ENCODE results near the gene GDNF.
"Not testable (repeated sequence)": the region's sequence is repeated elsewhere in the genome, so short reads cannot be mapped to it uniquely, and the experiment has no call there.

The GDNF gene

DNA sequence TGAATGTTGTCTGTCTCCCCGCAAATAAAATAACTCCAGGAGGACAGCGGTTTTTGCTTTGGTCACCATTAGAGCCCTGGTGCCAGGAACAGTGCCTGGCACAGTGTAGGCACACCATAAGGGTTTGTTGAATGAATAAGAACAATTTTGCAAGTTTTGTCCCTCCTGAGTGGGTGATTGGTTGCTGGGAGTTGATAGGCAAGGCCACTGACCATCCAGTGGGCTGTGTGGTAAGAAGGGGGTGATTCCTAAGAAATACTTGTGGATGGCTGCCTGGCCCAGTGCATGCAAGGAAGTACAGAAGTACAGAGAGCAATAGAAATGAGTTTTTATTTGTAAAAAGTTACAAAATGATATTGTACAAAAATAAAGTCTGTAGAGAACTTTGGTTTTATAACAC lies 27.5 kb downstream of the GDNF start:
- no peak for DNase-seq

DNA sequence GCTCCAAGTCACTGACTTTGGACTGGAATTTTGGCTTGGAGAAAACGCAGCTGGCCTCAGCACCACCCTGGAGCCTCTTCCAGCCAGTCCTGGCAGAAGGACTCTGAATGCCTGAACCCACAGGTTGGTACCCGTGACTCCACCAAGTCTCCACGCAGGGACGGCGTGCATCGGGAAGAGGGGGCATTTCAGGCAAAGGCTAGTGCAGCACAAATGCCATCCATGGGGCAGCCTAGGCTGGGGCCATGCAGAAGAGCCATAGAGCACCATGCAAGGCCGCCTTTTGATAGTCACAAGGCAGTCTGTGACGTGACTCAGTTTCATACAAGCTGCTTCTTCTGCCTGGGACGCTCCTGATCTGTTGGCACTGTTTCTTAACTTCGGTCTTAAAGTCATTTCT lies 28.0 kb downstream of the GDNF start:
- DNase-seq, result no peak

DNA sequence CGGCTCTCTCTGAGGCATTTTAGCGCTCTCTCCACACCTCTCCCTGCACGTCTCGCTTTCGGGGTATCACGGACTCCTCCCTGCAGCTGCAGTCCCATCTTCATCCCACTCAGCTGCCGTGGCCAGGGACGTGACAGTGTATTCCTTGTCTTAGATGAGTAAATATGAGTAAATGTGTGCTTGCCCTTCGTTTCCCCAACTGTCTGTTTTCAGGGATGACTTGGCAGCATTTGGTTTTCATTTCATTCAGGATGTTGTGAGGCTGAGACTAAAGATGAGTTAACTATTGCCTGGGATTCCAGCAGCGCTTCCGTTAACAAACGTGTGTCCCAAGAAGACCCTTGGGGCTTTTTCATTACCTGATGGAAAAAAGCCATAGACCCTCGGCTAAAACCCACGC lies 29.5 kb downstream of the GDNF start:
- no peak for DNase-seq

DNA sequence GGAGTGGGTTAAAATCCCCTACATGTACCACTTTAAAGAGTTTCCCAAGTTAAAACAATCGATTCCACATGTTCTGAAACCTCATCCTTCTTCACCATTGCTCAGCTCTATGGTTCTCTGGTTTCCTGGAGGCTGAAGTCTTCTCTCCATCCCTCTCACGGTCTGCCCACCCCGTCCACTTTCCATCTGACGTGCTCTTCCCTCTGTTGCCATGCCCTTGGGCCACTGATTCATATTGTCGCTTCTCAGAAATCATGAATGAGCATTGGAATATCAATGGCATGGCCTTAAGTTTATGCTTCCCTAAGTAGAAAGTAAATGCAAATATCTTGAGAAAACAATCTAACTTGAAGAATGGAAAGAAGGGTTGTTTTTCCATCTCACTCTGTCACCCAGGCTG lies 30.9 kb downstream of the GDNF start:
- DNase-seq, result no peak

DNA sequence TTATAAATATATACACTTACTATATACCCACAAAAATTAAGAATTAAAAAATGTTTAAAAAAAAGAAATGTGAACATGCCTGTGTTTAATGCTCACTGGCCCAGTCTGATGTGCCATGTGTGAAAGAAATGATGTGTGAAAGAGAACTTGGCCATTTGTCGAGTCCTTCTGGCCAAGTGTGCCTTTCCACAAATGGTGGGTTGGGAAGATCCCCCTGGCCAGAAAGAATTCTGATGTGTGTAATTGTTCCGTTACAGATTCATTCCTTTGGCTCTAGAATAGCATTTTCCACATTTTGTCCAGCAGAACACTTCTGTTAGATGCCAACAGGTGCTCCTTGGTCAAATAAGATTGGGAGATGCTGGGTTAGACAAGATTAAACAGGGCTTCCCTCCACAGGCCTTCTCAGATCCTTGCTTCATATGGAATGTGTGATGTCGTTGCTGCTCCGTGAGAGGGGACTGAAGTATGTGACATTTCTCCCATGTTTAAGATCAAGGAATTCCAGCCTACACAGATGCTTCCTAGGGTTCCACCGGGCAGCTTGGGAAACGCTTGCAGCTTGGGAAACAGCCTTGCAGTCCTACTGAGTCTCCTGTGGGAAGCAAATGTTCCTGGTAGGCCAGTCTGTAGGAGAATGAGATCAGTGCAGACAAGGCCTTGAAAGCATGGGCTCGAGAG lies 32.1 kb downstream of the GDNF start:
- DNase-seq, result no peak

DNA sequence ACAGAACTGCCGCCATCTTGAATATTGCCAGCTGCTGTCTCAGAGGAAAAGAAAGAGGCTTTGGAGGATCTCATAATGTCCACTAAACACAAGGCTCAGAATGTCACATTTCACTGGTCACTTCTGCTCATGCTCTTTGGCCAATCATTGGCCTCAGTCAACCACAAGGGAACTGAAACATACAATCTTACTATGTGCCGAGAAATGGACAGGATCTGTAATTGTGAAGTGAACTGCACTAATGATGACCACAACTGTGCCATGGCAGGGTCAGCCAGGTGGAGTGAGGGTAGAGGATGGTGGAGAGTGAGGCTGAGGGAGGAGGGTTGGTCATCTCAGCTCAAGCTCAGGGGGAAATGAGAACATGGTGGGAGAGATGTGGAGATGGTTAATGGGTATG lies 32.8 kb downstream of the GDNF start:
- DNase-seq, result no peak

DNA sequence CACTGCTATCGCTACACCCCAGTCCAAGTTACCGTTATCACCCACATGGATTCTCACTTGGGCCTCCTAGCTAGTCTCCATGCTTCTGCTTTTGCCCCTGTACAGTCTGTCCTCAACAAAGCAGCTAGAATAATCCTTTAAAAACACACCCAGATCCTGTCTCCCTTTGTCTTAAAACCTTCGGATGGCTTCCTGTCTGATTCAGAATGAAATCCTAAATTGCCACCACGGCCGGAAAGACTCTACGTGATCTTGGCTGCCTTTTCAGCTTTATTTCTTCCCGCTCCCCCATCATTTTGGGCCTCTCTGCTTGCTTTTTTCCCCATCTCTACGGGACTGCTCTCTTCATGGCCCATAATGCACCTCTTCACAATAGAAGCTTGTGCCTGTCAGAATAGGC lies 33.4 kb downstream of the GDNF start:
- DNase-seq, result no peak

DNA sequence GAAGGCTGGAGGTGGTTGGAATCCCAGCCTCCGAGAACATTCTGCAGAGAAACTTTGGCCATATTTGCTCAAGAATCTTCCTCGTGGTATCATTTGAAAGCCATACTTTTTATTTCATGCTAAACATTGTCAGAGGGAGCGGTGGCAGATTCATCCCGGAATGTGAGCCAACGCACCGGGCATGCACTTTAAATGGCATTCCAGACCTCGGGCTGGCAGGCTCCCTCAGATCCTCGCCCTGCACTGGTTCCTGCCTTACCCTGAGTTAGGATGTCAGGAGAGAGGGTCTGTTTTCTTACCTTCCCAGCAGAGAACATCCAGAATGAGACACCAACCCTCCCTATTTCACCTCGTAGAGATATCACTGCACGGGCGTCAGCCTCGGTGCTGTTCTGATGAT lies 33.8 kb downstream of the GDNF start:
- DNase-seq, result no peak

DNA sequence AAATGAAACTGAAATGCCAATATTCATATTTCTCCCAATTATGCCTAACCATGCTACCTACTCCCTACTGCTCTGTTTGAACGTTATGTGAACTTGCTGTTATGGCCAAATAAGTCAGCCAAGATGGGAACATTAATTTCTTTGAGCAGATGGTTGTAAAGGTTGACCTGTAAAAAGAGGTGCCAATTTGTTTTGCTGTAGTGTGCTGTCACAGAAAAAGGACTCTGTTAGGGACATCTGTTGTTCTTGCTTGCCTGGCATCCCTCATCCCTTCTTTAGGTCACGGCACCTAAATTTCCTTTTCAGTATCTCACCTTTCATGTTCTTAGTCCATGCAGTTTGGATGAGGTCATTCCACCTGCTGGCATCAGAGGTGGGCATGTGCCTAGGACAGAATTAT lies 35.4 kb downstream of the GDNF start:
- no peak for DNase-seq

DNA sequence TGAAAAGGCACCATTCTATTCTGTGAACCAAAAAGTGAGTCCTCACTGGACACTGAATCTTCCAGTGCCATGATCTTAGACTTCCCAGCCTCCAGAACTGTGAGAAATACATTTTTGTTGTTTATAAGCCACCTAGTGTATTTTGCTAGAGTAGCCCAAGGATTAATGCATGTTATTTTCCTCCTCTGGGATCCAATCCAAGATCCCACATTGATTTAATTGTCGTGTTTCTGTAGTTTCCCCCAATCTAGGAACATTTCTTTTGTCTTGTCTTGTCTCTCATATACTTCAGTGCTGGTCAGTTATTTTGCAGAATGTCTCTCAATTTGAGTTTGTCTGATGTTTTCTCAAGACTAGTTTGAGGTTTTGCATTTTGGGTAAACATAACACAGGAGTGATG lies 36.4 kb downstream of the GDNF start:
- no peak for DNase-seq

DNA sequence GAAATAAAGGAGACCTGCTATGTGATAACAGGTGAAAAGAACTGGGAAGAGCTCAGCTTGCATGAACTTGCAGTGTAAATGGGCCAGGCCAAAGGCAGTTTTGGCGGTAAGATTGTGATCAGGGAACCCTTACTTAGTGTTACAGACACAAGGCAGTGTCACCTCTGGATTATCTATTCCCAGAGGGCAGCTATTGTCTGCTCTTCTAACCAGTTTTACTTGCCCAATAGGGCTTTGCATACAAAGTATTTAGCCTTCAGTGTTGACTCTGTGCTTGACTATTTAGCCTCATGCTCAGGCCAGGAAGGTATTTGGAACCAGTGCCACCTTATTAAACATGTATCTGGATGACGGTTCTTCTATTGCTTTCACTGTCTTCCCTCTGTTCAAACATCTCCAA lies 38.3 kb downstream of the GDNF start:
- DNase-seq, result no peak

DNA sequence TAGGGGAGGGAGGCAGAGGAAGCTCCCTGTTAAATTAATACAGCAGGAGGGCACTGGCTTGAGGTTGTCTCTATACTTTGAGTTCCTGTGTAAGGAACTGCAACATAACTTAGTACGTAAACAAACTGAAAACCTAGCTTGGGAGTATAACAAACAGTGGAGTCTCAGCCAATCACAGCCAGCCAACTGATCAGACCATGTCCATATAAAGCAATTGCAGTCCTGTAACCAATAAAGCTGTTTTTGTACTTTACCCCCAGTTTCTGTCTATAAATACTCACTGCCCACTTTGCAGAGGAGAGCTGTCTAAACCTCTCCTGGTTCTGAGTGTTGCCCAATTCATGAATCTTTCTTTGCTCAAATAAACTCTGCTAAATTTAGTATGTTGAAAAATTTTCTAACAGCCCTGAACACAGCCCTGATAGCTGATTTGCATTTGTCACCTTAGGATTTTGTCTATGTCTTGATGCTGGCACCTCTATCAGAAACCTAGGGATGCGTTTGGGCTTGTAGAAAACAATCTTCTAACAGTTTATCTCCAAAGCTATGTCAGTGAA lies 39.9 kb downstream of the GDNF start:
- DNase-seq, result no peak

DNA sequence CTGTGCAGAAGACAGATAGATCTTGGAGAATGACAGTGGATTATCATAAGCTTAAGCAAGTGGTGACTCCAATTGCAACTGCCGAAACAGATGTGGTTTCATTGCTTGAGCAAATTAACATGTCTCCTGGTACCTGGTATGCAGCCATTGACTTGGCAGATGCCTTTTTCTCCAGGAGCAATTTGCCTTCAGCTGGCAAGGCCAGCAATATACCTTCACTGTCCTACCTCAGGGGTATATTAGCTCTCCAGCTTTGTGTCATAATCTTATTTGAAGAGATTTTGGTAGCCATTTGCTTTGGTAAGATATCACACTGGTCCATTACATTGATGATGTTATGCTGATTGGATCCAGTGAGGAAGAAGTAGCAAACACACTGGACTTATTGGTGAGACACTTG lies 43.4 kb downstream of the GDNF start:
- not testable (repeated sequence) for DNase-seq

DNA sequence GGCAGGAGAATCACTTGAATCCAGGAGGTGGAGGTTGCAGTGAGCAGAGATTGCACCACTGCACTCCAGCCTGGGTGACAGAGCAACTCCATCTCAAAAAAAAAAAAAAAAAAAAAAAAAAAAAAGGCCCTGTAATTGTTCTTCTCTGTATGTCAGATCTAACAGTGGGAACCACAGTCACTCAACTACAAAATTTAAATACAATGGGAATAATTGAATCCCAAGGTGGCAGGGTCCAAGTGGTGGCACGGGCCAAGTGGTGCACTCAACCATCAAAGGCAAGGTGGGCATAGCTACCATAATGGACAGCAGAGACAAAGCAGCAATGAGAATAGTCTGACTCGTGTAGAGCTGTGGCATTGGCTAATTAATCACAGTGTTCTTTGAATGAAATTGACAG lies 44.5 kb downstream of the GDNF start:
- not testable (repeated sequence) for DNase-seq

DNA sequence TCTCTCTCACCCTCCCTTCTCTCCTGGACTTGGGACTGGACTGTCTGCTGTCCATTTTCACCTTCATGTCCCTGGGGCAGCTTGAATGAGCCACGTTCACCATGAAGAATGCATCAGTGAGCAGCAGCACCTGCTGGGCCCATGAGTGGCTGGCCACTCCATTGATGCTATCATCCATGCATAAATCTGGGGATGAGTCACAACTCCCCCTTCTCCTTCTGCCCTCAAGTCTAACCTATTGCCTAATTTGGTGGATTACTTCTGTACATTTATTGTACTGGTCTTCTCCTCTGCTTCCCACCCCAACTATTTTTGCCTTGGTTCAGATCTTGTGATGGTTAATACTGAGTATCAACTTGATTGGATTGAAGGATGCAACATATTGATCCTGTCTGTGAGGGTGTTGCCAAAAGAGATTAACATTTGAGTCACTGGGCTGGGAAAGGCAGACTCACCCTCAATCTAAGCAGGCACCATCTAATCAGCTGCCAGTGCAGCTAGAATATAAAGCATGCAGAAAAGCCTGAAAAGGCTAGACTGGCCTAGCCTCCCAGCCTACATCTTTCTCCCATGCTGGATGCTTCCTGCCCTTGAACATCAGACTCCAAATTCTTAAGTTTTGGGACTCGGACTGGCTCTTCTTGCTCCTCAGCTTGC lies 46.7 kb downstream of the GDNF start:
- DNase-seq, result no peak

DNA sequence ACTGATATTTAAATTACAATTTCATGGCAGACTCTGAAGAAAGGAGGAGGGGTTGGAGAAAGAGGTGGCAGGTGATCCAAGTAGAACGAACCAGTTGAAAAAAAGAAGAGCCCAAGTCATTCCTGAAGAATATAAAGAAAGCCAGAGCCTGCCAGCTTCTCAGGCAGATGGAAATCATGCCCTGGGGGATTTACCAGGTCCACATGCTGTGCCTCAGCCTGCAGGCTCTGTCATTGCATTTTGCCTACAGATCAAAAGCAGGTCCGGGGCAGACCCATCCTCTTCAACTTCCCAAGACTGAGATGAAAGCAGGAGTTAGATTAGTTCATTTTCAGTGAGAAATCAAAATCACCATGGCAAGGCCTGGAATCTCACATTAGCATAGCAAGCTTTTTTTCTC lies 48.5 kb downstream of the GDNF start:
- DNase-seq, result no peak

DNA sequence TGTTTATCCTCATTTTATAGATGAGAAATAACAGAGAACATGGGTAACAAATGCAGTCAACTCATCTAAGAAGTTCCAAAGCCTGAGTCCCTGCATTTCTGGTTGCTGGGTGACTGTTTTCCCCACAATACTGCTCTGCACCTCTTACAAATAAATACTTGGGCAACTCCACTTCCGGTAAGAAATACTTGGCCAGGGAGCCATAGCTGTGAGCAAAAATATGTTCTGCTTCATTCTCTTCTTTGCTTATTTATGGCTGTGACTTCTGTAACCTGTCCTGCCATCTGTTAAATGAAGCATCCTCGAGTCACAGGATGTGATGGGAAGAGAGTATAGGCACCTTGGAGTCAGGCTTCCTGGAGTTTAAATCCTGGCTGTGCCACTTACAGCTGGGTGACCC lies 49.9 kb downstream of the GDNF start:
- no peak for DNase-seq

DNA sequence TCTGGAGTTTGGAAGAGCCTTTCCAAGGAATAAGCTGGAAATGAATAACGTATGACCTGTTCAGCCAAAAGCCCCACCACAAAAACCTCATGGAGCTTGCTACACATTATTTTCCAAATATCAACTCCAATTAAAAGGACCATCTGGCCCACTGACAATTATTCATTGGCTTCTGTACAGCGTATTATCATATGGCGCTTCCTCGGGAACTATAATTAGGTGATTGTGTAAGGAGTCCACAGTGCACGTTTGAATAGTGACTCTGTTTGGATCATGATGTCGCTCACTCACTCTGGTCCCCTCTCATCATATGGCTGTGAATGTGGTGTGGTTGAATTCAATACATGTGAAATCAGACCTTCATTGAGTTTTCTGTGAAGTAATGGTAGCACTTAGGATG lies 52.1 kb downstream of the GDNF start:
- no peak for DNase-seq

DNA sequence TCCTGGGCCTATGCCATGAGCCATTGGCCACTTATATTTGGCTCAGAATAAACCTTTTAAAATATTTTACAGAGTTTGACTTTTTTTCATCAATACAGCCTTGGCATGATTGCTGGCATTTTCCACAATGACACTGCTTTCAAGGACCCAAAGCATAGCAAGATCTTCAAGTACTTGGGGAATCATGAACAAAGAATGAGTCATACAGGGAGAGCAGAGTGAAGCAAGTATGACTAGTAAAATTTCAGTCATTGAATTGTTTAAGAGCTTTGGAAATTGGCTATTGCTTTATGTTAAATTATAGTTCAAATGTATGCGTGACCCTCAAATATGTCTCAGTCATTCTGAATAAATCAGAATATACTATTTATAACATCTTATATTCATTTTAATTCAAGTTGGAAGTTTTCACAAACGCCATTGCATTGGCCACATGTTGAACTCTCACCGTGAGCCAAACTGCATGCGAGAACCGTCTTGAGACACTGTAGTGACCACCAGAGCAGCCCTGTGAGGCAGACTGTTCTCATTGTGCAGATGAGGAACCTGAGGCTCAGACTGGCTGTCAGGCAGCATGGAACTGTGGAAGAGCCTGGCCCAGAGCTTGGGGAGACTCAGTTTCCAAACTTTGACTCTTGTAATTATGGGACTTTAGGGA lies 52.9 kb downstream of the GDNF start:
- DNase-seq, result no peak

DNA sequence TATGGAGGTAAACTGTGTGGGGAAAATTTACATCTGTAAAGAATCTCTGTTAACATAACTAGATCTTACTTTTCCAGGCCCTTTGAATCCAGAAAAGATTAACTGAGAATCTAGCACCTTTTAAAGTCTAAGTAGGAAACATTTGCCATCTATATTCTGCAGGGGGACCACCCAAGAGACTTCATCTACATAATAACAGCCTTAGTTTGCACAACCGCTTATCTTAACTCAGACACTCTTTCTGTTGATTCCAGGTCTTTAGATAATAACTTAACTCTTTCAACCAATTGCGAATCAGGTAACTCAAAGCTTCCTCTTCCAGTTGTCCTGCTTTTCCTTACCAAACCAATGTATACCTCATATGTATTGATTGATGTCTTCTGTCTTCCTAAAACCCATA lies 53.4 kb downstream of the GDNF start:
- DNase-seq, result no peak

DNA sequence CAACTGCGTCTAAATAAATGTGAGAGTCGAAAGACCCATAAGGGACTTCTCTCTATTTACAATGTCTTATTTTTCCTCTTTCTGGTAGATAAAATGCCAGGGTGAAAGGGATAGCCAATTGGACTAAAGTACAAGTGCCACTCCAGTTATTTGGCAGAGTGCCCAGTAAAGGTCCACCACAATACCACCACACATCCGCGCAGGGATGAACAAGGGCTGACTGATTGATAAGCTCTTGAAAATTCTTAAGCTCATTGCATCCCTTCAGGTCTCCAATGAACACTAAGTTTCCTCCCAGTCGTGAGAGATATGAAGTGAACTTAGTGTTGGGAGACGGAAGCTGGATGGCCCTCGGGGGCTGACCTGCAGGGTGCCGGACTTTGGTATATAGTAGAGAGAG lies 58.4 kb downstream of the GDNF start:
- not testable (repeated sequence) for DNase-seq

DNA sequence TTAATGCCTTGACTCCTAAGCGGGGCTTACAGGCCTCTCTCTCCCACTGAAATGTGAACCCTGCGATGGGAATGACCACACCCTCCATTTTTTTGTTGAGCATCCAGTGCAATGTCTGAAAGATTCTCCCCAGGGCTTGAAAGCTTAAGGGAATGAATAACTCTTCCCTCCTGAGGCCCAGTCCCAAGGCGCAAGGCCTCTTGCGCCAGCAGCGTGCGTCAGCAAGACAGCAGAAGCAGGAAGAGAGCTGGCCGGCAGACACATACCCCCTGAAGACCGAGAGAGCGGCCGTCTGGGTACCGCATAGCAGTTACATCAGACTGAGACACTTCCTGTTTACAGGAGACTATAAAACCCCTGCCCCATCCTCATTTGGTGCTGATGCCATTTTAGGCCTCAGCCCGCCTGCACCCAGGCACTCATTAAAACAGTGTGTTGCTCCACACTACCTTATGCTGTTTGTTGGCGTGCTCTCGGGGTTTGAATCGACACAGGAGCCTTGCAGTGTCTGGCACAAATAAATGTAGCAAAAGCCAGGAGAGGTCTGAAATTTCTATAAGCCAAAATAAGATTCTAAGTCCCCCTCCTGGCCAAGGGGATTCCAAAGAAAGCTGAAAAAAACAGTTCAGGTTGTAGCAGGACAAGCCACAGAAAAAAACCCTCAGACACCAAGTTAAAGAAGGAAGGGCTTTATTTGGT lies 62.3 kb downstream of the GDNF start:
- no peak for DNase-seq

DNA sequence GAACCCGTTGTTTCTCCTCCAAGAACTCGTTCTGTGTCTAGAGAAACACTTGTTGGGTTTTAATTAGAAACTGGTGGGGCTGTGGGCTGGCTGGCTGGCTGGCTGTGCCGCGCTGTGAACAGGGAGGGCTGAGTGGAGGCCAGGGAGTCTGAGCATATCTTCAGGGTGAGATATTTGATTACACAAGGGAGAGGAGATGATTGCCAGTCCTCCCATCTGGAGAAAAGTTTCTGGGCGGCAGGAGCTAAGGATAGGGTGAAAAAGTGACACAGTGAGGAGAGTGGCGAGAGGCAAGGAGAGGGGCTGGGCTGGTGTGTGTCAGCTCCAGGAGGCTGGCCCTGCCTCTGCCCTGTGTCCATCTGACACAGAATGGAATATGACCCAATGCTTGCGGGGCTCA lies 63.0 kb downstream of the GDNF start:
- DNase-seq, result no peak

Data from bone marrow (tissue), 2 donors.